HG03066 (cell line): ENCODE measurements around the gene RPP38.

Experiments used
- ATAC-seq: cut with Tn5 transposase; IDR thresholded peaks from one replicate; pipeline ENCODE4 v1.9.1; 2021; ENCODE audit warnings: low read depth; ENCODE audit not compliant: unreplicated experiment

Gene RPP38

GRCh38 chr10:15106352-15107013, 9.3 kb downstream of the RPP38 start:
- no peak for ATAC-seq

DNA sequence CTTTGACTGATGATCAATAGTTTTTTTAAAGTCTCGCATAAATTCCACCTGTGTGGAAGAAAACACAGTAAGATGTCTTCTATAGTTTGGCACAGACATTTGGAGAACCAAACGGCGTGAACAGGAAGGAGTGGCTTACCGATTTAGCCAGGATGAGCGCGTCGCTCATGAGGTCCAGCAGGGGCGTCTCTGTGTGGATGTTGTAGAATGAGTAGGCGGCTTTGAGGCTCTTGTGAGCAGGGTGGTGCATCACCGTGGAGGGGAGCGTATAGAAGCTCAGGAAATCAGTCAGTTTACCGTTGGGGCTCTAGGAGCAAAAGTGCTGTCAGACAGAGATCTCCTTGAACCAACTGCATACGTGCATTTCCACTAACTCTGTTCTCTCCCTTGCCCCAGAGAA, 15.5 kb downstream of the RPP38 start:
- no peak for ATAC-seq

- ATAC-seq: no peak
Observed at GRCh38 chr10:15113766-15114165, 16.6 kb downstream of the RPP38 start.

DNA sequence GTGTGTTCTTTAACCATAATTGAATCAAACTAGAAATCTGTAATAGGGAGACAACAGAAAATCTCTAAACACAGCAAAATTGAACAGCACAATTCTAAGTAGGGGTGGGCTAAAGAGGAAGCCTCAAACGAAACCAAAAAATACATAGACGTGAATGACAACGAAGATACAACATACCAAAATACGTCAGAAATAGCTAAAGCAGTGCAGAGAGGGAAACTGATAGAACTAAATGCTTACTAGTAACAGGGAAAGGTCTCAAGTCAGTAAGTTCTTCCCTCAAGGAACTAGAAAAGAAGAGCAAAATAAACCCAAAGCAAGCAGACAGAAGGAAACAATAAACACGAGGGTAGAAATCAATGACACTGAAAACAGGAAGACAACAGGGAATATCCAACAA, 19.1 kb downstream of the RPP38 start:
- ATAC-seq: no peak

- ATAC-seq: no peak
Observed at GRCh38 chr10:15118615-15119014, 21.5 kb downstream of the RPP38 start.

- no peak for ATAC-seq
Observed at GRCh38 chr10:15120523-15120922, 23.4 kb downstream of the RPP38 start.

DNA sequence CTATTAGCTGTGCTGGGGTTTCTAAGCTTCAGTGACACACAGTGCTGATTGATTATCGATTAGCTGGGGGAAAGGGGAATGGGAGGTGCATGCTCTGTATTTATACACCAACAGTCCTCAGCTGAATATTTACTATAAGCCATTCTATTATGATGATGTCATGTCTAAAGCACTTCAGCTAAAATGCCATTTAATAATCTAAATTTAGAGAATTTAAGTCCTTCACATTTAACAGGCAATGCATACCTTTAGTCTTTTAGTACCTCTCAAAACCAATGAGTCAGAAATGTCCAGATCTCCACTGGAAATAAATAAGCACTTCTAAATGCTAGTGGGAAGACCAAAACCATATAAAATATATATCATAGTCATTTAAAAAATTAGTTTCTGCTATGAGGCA, 24.6 kb downstream of the RPP38 start:
- no peak for ATAC-seq

- peak; percentile 82 for ATAC-seq
Observed at GRCh38 chr10:15122477-15123030, 25.4 kb downstream of the RPP38 start.

GRCh38 chr10:15123749-15124184, 26.6 kb downstream of the RPP38 start:
- no peak for ATAC-seq

DNA sequence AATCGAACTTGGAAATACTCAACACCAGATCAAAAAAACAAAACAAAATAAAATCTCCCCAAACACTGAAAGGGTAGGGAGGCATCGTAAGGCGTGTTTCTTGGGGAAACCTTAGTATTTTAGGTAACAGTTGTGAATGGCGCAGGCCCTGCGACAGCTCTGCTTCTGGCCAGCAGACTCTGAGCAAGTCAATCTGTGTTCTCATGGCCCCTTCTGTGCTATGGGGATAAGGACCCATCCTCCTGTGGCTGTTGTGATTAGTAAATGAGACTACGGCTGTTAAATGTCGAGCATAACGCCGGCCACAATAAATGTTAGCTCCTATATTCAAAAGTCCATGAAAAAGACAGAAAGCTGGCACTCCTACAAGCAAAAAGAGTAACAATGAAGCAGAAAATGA, 27.0 kb downstream of the RPP38 start:
- ATAC-seq: no peak

- ATAC-seq: no peak
Observed at GRCh38 chr10:15124908-15125307, 27.8 kb downstream of the RPP38 start.

GRCh38 chr10:15131330-15131729, 34.2 kb downstream of the RPP38 start:
- ATAC-seq: no peak

DNA sequence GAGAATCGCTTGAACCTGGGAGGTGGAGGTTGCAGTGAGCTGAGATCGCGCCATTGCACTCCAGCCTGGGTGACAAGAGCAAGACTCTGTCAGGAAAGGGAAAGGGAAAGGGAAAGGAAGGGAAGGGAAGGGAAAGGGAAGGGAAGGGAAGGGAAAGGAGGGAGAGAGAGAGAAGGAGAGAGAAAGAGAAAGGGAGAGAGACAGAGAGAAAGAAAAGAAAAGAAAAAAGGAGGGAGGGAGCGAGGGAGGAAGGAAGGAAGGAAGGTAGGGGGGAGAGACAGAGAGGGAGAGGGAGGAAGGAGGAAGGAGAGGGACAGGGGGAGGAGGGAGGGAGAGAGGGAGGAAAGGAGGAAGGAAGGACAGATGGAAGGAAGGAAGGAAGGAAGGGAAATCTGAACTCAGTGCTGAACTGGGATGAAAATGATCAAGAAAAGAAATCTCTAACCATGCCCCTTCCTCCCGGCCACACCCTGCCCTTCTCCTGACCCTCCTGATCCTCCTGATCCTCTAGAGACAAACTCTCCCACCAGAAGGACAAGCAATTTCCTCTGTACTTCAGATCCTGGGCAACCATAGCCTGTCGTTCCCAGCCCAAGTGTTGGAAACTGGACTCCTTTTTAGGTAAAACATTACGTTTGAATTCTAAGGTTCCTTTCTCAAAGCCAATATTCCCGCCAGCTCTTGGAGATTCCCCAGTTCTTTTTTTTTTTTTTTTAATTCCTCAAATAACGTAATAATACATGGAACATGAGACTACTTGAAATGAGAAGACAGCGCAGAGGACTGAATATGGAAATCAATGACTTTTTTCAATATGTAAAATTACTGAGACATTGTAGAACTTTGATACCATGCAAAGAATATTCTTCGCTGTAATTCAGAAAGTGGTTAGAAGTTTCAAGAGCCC, 39.2 kb downstream of the RPP38 start:
- ATAC-seq: no peak

GRCh38 chr10:15137036-15137359, 39.8 kb downstream of the RPP38 start:
- ATAC-seq: no peak

GRCh38 chr10:15137636-15138035, 40.5 kb downstream of the RPP38 start:
- ATAC-seq: no peak

- ATAC-seq: no peak
Observed at GRCh38 chr10:15140698-15141097, 43.5 kb downstream of the RPP38 start.

DNA sequence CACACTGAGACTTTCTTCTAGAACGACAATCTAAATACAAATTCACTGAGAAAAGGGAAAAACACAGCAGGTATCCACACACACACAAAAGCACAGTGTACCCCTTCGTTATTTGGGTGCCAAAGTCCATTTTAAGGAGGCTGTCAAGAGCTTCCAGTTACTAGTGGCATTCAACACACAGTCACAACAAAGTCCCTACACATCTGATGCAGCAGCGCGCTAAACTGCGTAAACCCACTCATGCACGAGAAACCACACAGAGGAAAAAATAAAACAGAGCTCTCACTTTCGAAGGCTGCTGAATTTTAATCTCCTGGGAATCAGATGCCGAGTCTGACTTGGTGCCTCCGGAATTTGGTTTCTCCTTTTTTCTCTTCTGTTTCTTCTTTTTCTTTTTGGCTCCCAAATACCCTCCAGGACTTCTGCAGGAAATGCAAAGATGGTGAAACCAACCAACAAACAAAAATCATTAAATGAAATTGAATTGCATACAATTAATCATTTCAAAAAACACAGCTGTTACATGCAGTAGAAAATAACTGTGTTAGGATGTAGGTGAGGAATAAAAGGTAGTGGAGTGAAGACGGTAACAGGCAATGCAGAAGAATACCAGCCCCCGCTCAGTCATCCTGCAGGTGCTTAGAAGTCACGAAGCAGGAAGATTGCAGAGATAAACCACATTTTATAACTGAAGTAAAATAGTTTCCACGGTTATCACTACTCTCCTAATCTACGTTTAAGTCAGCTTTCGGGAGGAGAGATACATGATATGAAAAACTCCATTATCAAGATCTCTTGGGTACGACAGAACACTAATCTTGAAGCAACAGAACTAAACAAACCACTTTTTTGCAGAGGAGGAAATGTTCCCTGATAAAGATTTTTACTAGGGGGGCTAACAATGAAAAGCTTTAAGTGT, 44.2 kb downstream of the RPP38 start:
- peak; percentile 95 for ATAC-seq

DNA sequence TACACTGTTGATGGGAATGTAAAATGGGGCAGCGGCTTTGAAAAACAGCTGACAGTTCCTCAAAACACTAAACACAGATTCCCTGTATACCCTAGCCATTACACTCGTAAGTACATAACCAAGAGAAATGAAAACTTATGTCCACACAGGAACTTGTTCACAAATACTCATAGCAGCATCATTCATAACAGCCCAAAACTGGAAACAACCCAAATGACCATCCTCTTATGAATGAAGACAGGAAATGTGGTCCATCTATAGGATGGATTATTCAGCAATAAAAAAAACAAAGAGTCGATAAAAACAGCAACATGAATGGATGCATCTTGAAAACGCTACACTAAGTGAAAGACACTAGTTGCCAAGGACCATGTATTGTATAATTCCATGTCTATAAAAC, 47.6 kb downstream of the RPP38 start:
- ATAC-seq: no peak

DNA sequence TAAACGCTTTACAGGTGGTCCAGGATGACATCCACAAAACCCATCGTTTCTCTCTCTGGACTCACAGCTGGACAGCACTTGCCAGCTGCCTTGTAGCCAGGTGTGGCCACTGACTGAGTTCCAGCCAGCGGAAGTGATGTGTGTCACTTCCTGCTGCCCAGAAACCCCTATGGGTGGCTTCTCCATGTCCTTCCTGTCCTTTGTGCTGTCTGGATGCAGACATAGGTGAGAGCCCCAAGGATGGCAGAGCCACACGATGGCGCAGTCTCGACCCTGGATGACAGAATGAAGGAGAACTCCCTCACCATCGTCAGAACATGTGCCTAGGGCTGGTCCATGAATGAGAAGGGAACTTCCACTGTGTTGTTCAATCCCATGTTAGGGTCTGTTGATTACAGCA, 49.2 kb downstream of the RPP38 start:
- no peak for ATAC-seq

GRCh38 chr10:15147594-15148392, 50.6 kb downstream of the RPP38 start:
- no peak for ATAC-seq
